IMR-90 (cell line): ENCODE measurements around the gene MB21D2. TPM values are rescaled to one million over a fixed set of nuclear protein-coding genes. Genes with fewer than 3 reads are reported as not detected.

Experiments
- ATAC-seq: fragments of 200-7000 bp; cut with Tn5 transposase; 2 replicates; pipeline ENCODE4 v1.9.1; 2020; ENCODE audit warnings: low read depth, mild to moderate bottlenecking, moderate library complexity
- BruUV-seq: library from RNA; stranded (reverse); fragments of 400-500 nt; replicated peaks from 2 replicates; lab custom pipeline; 2021; lab: Mats Ljungman, UMichigan
- CTCF ChIA-PET: fragments of 300-600 bp; formaldehyde crosslinking; extraction: SDS; loops from one replicate; lab custom pipeline; 2021; ENCODE audit warnings: antibody characterized with exemption; lab: Yijun Ruan, JAX
- POLR2A ChIA-PET: fragments of 300-600 bp; sonication (Branson Sonifier 250); formaldehyde crosslinking; loops from one replicate; lab custom pipeline; 2022; ENCODE audit warnings: antibody characterized with exemption; ENCODE audit not compliant: unreplicated experiment; lab: Charles Lee
- DNase-seq: peaks from one replicate; pipeline ENCODE4 v3.0.0; 2013
- H2AFZ ChIP-seq: replicated peaks from 2 replicates; pipeline ENCODE3; 2013; ENCODE audit warnings: low read length, mild to moderate bottlenecking; ENCODE audit not compliant: poor library complexity
- H2AK5ac ChIP-seq: 2 replicates; pipeline ENCODE4 v1.6.1; 2013; ENCODE audit warnings: low read depth, low read length, inconsistent platforms
- H2AK9ac ChIP-seq: replicated peaks from 2 replicates; pipeline ENCODE3; 2013; ENCODE audit warnings: mild to moderate bottlenecking, low read depth, low read length, moderate library complexity; ENCODE audit not compliant: poor library complexity
- H2BK120ac ChIP-seq: 2 replicates; pipeline ENCODE4 v1.6.1; 2013; ENCODE audit warnings: low read depth, low read length, inconsistent platforms
- H2BK15ac ChIP-seq: 3 replicates; pipeline ENCODE4 v1.6.1; 2013; ENCODE audit warnings: low read depth, low read length, inconsistent platforms
- H2BK20ac ChIP-seq: 2 replicates; pipeline ENCODE4 v1.6.1; 2013; ENCODE audit warnings: low read depth, mild to moderate bottlenecking, inconsistent platforms, low read length, moderate library complexity
- H2BK5ac ChIP-seq: 2 replicates; pipeline ENCODE4 v1.6.1; 2013; ENCODE audit warnings: mild to moderate bottlenecking, low read depth, low read length, inconsistent platforms; ENCODE audit not compliant: poor library complexity, severe bottlenecking
- H3K14ac ChIP-seq: replicated peaks from 2 replicates; pipeline ENCODE4 v1.6.1; 2013; ENCODE audit warnings: low read depth, low read length, inconsistent platforms
- H3K18ac ChIP-seq: 2 replicates; pipeline ENCODE4 v1.6.1; 2013; ENCODE audit warnings: low read depth, low read length, control low read depth
- H3K23ac ChIP-seq: 2 replicates; pipeline ENCODE4 v1.6.1; 2013; ENCODE audit warnings: low read depth, low read length, inconsistent platforms
- H3K27ac ChIP-seq: 2 replicates; pipeline ENCODE4 v1.5.1; 2013; ENCODE audit warnings: mild to moderate bottlenecking, control low read depth, low read length; ENCODE audit not compliant: insufficient read depth
- H3K27me3 ChIP-seq: 2 replicates; pipeline ENCODE4 v1.6.1; 2013; ENCODE audit warnings: low read length; ENCODE audit not compliant: control insufficient read depth, insufficient read depth
- H3K36me3 ChIP-seq: 2 replicates; pipeline ENCODE4 v1.6.1; 2013; ENCODE audit warnings: low read length, mixed read lengths; ENCODE audit not compliant: control insufficient read depth, insufficient read depth
- H3K4ac ChIP-seq: 2 replicates; pipeline ENCODE4 v1.6.1; 2013; ENCODE audit warnings: low read depth, low read length, inconsistent platforms
- H3K4me1 ChIP-seq: 2 replicates; pipeline ENCODE4 v1.6.1; 2013; ENCODE audit warnings: low read length, mixed read lengths; ENCODE audit not compliant: control insufficient read depth, insufficient read depth
- H3K4me2 ChIP-seq: 2 replicates; pipeline ENCODE4 v1.6.1; 2013; ENCODE audit warnings: low read depth, mild to moderate bottlenecking, control low read depth, low read length, moderate library complexity
- H3K4me3 ChIP-seq: 2 replicates; pipeline ENCODE4 v1.5.1; 2013; ENCODE audit warnings: low read depth, mild to moderate bottlenecking, control low read depth, low read length, moderate library complexity; ENCODE audit not compliant: insufficient read depth
- H3K56ac ChIP-seq: 2 replicates; pipeline ENCODE4 v1.6.1; 2013; ENCODE audit warnings: low read length, inconsistent platforms; ENCODE audit not compliant: insufficient read depth; ENCODE audit errors: extremely low read depth
- H3K79me1 ChIP-seq, 2 experiments: 2 replicates each; pipeline ENCODE4 v1.6.1; 2013; ENCODE audit warnings: low read length in 2 of 2, inconsistent platforms in 1 of 2, low read depth in 1 of 2
- H3K9ac ChIP-seq: 2 replicates; pipeline ENCODE4 v1.6.1; 2013; ENCODE audit warnings: low read depth, low read length, control low read depth
- H3K9me1 ChIP-seq: 2 replicates; pipeline ENCODE4 v1.6.1; 2013; ENCODE audit warnings: low read length, inconsistent platforms; ENCODE audit not compliant: insufficient read depth
- H3K9me3 ChIP-seq: 2 replicates; pipeline ENCODE4 v1.6.1; 2013; ENCODE audit warnings: low read length; ENCODE audit not compliant: control insufficient read depth, insufficient read depth
- H4K20me1 ChIP-seq: 2 replicates; pipeline ENCODE4 v1.6.1; 2013; ENCODE audit warnings: low read length, inconsistent platforms; ENCODE audit not compliant: insufficient read depth
- H4K5ac ChIP-seq: 2 replicates; pipeline ENCODE4 v1.6.1; 2013; ENCODE audit warnings: mild to moderate bottlenecking, low read depth, low read length, control low read depth
- H4K8ac ChIP-seq, 2 experiments: 2 replicates each; pipeline ENCODE4 v1.6.1; 2013; ENCODE audit warnings: low read depth in 2 of 2, low read length in 2 of 2, control low read depth in 1 of 2, inconsistent platforms in 1 of 2
- H4K91ac ChIP-seq: 2 replicates; pipeline ENCODE4 v1.6.1; 2013; ENCODE audit warnings: low read depth, low read length, inconsistent platforms; ENCODE audit not compliant: insufficient read depth
- BHLHE40 ChIP-seq: fragments of 150-350 bp; IDR thresholded peaks from 2 replicates; pipeline ENCODE4 v1.6.1; 2016; ENCODE audit warnings: mild to moderate bottlenecking, low read depth, low read length
- CHD1 ChIP-seq: IDR thresholded peaks from 2 replicates; pipeline ENCODE4 v1.6.1; 2012; ENCODE audit warnings: low read depth, low read length, improper control_type of control experiment
- FOS ChIP-seq: fragments of 150-350 bp; IDR thresholded peaks from 2 replicates; pipeline ENCODE4 v1.6.1; 2016; ENCODE audit warnings: low read depth, low read length
- MAZ ChIP-seq: IDR thresholded peaks from 2 replicates; pipeline ENCODE4 v1.6.1; 2012; ENCODE audit warnings: low read depth, mild to moderate bottlenecking, low read length, improper control_type of control experiment, moderate library complexity, borderline replicate concordance
- MXI1 ChIP-seq: IDR thresholded peaks from 2 replicates; pipeline ENCODE4 v1.6.1; 2012; ENCODE audit warnings: low read depth, mild to moderate bottlenecking, low read length, moderate library complexity, borderline replicate concordance
- NFE2L2 ChIP-seq: fragments of 150-350 bp; IDR thresholded peaks from 2 replicates; pipeline ENCODE4 v1.6.1; 2016; ENCODE audit warnings: low read depth, mild to moderate bottlenecking, low read length
- POLR2A ChIP-seq: IDR thresholded peaks from 2 replicates; pipeline ENCODE4 v1.6.1; 2012; ENCODE audit warnings: mild to moderate bottlenecking, low read depth, low read length
- RAD21 ChIP-seq: IDR thresholded peaks from 2 replicates; pipeline ENCODE4 v1.6.1; 2012; ENCODE audit warnings: low read length, improper control_type of control experiment
- RCOR1 ChIP-seq: IDR thresholded peaks from 2 replicates; pipeline ENCODE4 v1.6.1; 2012; ENCODE audit warnings: mild to moderate bottlenecking, low read length, improper control_type of control experiment; ENCODE audit not compliant: insufficient replicate concordance
- RFX5 ChIP-seq: IDR thresholded peaks from 2 replicates; pipeline ENCODE4 v1.8.0; 2012; ENCODE audit warnings: low read depth, mild to moderate bottlenecking, low read length, moderate library complexity
- USF2 ChIP-seq: fragments of 150-350 bp; IDR thresholded peaks from 2 replicates; pipeline ENCODE4 v1.6.1; 2017; ENCODE audit warnings: mild to moderate bottlenecking, antibody characterized with exemption, low read length, low read depth
- WGBS, 2 experiments: methylation state at CpG; one replicate each; pipeline versions ENCODE4 v1.1.5 to v1.1.7; 2013; ENCODE audit warnings: missing lambda C conversion rate in 2 of 2; ENCODE audit not compliant: insufficient read length in 1 of 2; ENCODE audit errors: extremely low coverage in 2 of 2; 5-methylcytosine and 5-hydroxymethylcytosine counted together
- dilution Hi-C: fragments of 300-500 bp; cut with HindIII; formaldehyde crosslinking; loops from one replicate; pipeline ENCODE4 v1.14.3; 2018; ENCODE audit warnings: low sequenced_read_pairs; ENCODE audit not compliant: unreplicated experiment
- in situ Hi-C: fragments of 300-500 bp; cut with MboI; formaldehyde crosslinking; loops from 3 replicates; pipeline ENCODE4 v1.14.3; 2019; ENCODE audit warnings: low sequenced_read_pairs, inconsistent platforms, mixed read lengths
- intact Hi-C: fragments of 100-400 bp; cut with micrococcal nuclease; formaldehyde crosslinking; loops from 2 replicates; pipeline ENCODE4 v1.10.0; 2022
- polyA plus RNA-seq, 3 experiments: library from polyadenylated mRNA; depleted of rRNA; stranded (reverse); fragments of >200 nt; gene quantifications; 2 replicates each; pipeline ENCODE4 v1.2.3, GENCODE V29; 2012; ENCODE audit warnings: low replicate concordance in 1 of 3
- total RNA-seq: library from RNA; depleted of rRNA; stranded (reverse); fragments of >200 nt; gene quantifications from 2 replicates; pipeline ENCODE4 v1.2.3, GENCODE V29; 2012
- TF ChIP-seq, protein P1 (sequence below): conservative IDR thresholded peaks from 2 replicates; pipeline ENCODE4 v1.5.1; 2012; ENCODE audit warnings: mild to moderate bottlenecking, low read depth, low read length, improper control_type of control experiment

MB21D2 gene
- total and polyA plus RNA-seq, 2 of the 4 experiments (the other 2 are of a cell fraction) = 13.6 to 44.8 TPM

DNA sequence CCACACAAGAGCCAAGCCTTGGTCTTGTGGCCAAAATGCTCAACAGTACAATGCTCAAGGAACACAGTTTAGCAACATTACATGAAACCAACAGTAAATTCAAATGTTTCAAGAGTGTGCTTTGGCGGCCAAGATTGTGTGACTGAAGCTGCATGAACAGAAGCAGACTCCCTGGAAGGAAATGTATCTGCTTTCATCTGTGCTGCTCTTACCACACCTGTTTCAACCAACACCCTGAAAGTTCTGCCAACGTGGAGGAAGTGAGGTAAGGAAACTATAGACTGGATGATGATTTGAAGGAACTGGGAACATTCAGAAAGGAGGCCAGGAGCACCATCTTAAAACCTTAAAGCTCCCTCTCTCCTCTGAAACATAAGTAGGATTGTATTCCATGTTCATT, 55.7 kb downstream of the MB21D2 start:
- DNase-seq = no peak
- no TSS peak for BruUV-seq
- dilution Hi-C loops (no loop called here), in situ Hi-C loops (no loop called here), intact Hi-C loops (no loop called here)
- Histone ChIP-seq H2BK5ac (no peak overlapping the region), H3K9me3 (no peaks in the 10 kb centered on the region), H3K27me3 (no peaks in the 10 kb centered on the region), H3K4ac (no peak overlapping the region), H3K36me3 (no peaks in the 10 kb centered on the region), H2BK20ac (no peak overlapping the region), H2AK9ac (no peak overlapping the region), H3K4me3 (no peak overlapping the region), H3K14ac (no peak overlapping the region), H4K20me1 (peaks cover 20% of the 10 kb centered on the region), H3K18ac (no peak overlapping the region), H2BK15ac (no peak overlapping the region), H3K27ac (no peak overlapping the region), H2BK120ac (no peak overlapping the region), H3K4me2 (no peak overlapping the region), H3K9ac (no peak overlapping the region), H3K23ac (no peak overlapping the region), H3K9me1 (peaks cover 3% of the 10 kb centered on the region; the same call in 1 of the 2 replicates), H4K5ac (no peak overlapping the region), H3K4me1 (peaks cover 11% of the 10 kb centered on the region), H3K56ac (no peak overlapping the region), H2AFZ (no peak overlapping the region), H4K91ac (no peak overlapping the region), H2AK5ac (no peak overlapping the region), H4K8ac (no peak overlapping the region), H3K79me1 (peaks cover 56 to 79% of the 10 kb centered on the region in 2 experiments)
- TF ChIP-seq MAZ (no peak), USF2 (no peak), RFX5 (no peak), POLR2A (no peak), CHD1 (no peak), MXI1 (no peak), NFE2L2 (no peak), RAD21 (no peak), RCOR1 (no peak), BHLHE40 (no peak), FOS (no peak)
- TF ChIP-seq, protein P1, sequence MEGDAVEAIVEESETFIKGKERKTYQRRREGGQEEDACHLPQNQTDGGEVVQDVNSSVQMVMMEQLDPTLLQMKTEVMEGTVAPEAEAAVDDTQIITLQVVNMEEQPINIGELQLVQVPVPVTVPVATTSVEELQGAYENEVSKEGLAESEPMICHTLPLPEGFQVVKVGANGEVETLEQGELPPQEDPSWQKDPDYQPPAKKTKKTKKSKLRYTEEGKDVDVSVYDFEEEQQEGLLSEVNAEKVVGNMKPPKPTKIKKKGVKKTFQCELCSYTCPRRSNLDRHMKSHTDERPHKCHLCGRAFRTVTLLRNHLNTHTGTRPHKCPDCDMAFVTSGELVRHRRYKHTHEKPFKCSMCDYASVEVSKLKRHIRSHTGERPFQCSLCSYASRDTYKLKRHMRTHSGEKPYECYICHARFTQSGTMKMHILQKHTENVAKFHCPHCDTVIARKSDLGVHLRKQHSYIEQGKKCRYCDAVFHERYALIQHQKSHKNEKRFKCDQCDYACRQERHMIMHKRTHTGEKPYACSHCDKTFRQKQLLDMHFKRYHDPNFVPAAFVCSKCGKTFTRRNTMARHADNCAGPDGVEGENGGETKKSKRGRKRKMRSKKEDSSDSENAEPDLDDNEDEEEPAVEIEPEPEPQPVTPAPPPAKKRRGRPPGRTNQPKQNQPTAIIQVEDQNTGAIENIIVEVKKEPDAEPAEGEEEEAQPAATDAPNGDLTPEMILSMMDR = no peak
- 100% methylated on average over 1 of the region's 2 CpGs; no CpG with 5 or more reads in 1 of the 2 experiments for WGBS, 2 experiments
- no peak for ATAC-seq
- ChIA-PET POLR2A (no interaction called here), CTCF (interaction anchor here (0.9 kb wide), 1 partner anchor 37 kb away, joined by 3 read pairs; no protein-coding TSS in a partner anchor)
